ENCODE results near the gene ZBTB40. TPM values are rescaled to one million over a fixed set of nuclear protein-coding genes. Genes with fewer than 3 reads are reported as not detected.

The ZBTB40 gene
- total RNA-seq, 1 experiment from 2014 or later, result 19.5 TPM

- no TSS peak for BruUV-seq (replicated peaks)
- intact Hi-C loops (cut with micrococcal nuclease), result loop anchor here (5.0 kb wide), 1 partner anchor 761 kb away; no protein-coding TSS in a partner anchor
These were observed 33.3 kb upstream of the ZBTB40 start for GRCh38 chr1:22418312-22418711.

More at GRCh38 chr1:22418312-22418711, 33.3 kb upstream of the ZBTB40 start:
- Histone ChIP-seq H3K9ac (ENCODE audit: low read length) (no peak overlapping the region), H3K9me3 (ENCODE audit: control insufficient read depth in 1 of 2, insufficient read depth in 1 of 2, low read depth in 1 of 2, low read length in 2 of 2) (no peaks in the 10 kb centered on the region), H3K27me3 (ENCODE audit: insufficient read depth, low read length) (no peaks in the 10 kb centered on the region), H4K20me1 (ENCODE audit: insufficient read depth) (no peaks in the 10 kb centered on the region), H3K27ac (ENCODE audit: low read depth, low read length) (no peak overlapping the region), H2AFZ (ENCODE audit: low read depth, low read length, poor library complexity, severe bottlenecking) (no peak overlapping the region), H3K4me1 (ENCODE audit: control insufficient read depth in 1 of 2, insufficient read depth in 2 of 2, low read length in 2 of 2) (peaks cover 4 to 23% of the 10 kb centered on the region in 2 experiments; a peak in 3 of 4 replicates), H3K79me2 (ENCODE audit: insufficient read depth, low read length) (no peaks in the 10 kb centered on the region), H3K4me2 (ENCODE audit: low read length) (peak overlapping the region; percentile 33; the same call in 1 of the 2 replicates), H3K9me2 (ENCODE audit: insufficient read depth) (no peaks in the 10 kb centered on the region), H3K36me3 (ENCODE audit: control insufficient read depth in 1 of 2, insufficient read depth in 2 of 2, low read length in 2 of 2) (no peaks in the 10 kb centered on the region), H3K4me3 (replicated peaks in 1 of 2; ENCODE audit: low read depth in 1 of 2, low read length in 2 of 2) (no peak overlapping the region)
- ChIA-PET CTCF (no interaction called here), RAD21 (ENCODE audit: low non-redundant PET in 1 of 2, low total read pairs in 2 of 2, uncharacterized antibody in 2 of 2, unreplicated experiment in 2 of 2) (no interaction called here), POLR2A (no interaction called here)
- no peak for TF ChIP-seq SIN3A (IDR thresholded peaks at IDR 0.05; ENCODE audit: low read depth)
- no peak for TF ChIP-seq RAD21 (IDR thresholded peaks at IDR 0.05; ENCODE audit: low read depth)
- TF ChIP-seq, protein P1, sequence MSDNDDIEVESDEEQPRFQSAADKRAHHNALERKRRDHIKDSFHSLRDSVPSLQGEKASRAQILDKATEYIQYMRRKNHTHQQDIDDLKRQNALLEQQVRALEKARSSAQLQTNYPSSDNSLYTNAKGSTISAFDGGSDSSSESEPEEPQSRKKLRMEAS (IDR thresholded peaks at IDR 0.05), result no peak
- no peak for TF ChIP-seq ZFX (IDR thresholded peaks at IDR 0.05)
- TF ChIP-seq CEBPB (IDR thresholded peaks at IDR 0.05; ENCODE audit: low read depth), result no peak
- TF ChIP-seq EGR1 (IDR thresholded peaks at IDR 0.05; ENCODE audit: low read depth), result no peak
- TF ChIP-seq EZH2 (IDR thresholded peaks at IDR 0.05), result no peak
- TF ChIP-seq, protein P2, sequence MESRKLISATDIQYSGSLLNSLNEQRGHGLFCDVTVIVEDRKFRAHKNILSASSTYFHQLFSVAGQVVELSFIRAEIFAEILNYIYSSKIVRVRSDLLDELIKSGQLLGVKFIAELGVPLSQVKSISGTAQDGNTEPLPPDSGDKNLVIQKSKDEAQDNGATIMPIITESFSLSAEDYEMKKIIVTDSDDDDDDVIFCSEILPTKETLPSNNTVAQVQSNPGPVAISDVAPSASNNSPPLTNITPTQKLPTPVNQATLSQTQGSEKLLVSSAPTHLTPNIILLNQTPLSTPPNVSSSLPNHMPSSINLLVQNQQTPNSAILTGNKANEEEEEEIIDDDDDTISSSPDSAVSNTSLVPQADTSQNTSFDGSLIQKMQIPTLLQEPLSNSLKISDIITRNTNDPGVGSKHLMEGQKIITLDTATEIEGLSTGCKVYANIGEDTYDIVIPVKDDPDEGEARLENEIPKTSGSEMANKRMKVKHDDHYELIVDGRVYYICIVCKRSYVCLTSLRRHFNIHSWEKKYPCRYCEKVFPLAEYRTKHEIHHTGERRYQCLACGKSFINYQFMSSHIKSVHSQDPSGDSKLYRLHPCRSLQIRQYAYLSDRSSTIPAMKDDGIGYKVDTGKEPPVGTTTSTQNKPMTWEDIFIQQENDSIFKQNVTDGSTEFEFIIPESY (IDR thresholded peaks at IDR 0.05; ENCODE audit: extremely low read depth, insufficient replicate concordance, low read length), result no peak
- no peak for TF ChIP-seq POLR2AphosphoS5 (IDR thresholded peaks at IDR 0.05; ENCODE audit: low read depth, low read length)
- no peak for TF ChIP-seq ATF3 (IDR thresholded peaks at IDR 0.05)
- no peak for TF ChIP-seq FOSL1 (IDR thresholded peaks at IDR 0.05; ENCODE audit: low read depth)
- DNase-seq (ENCODE audit: low read depth, low spot score), result no peak
- no peak for ATAC-seq

All from HCT116 (cell line).